H1 (cell line): ENCODE measurements around the gene NEMF. TPM values are rescaled to one million over a fixed set of nuclear protein-coding genes. Genes with fewer than 3 reads are reported as not detected.

Source experiments
- polyA plus RNA-seq, 7 experiments: library from polyadenylated mRNA; depleted of rRNA in 3 of 7; stranded (reverse) in 5 of 7; unstranded in 2 of 7; fragments of >200 nt in 5 of 7; fragments of 200-250 nt in 2 of 7; gene quantifications; 1 replicate in 5 of 7; 2 replicates in 1 of 7; 4 replicates in 1 of 7; pipeline versions ENCODE4 v1.2.1 to v1.2.3, GENCODE V29; 2011 to 2013; ENCODE audit warnings: missing spikeins in 2 of 7, mixed read lengths in 2 of 7
- small RNA-seq: library from polyadenylated mRNA; stranded (forward); fragments of <200 nt; extraction: miRNeasy Mini kit (QIAGEN cat#:217004); gene quantifications from one replicate; pipeline ENCODE3, GENCODE V24; 2013; ENCODE audit not compliant: insufficient read depth
- total RNA-seq: library from RNA; stranded (reverse); fragmentation: NEBNext Ultra II Directional; extraction: Animal tissue kit (Norgen Biotek cat#: 25700); gene quantifications from 2 replicates; pipeline ENCODE4 v1.2.1, GENCODE V29; 2021

The NEMF gene
- total and polyA plus RNA-seq, 2 of the 8 experiments (the other 6 are each of a cell fraction or from before 2014, with no cell fraction given) = 8.3 to 45.5 TPM

Small RNA genes lying within 50 kb of the gene (small RNA-seq; reads per million reads assigned to genes)
- gene RF00019 = not detected
- not detected for gene RN7SL2
- 0.51 reads per million for gene RN7SL3
- not detected for gene RNU6-189P
- gene RNU6-539P = not detected

Other genes with a start within 250 kb of the NEMF start
- gene RPL36AL, start 232.2 kb downstream of the NEMF start, total RNA-seq = 230 and 233 TPM in 2 replicates
- gene RPL36AL, start 232.2 kb downstream of the NEMF start, polyA plus RNA-seq (2011; rRNA removed) = 79.0 and 138 TPM in 2 replicates
- gene MGAT2, start 232.0 kb downstream of the NEMF start, total RNA-seq = 23.7 and 24.5 TPM in 2 replicates
- gene MGAT2, start 232.0 kb downstream of the NEMF start, polyA plus RNA-seq (2011; rRNA removed) = 10.0 and 10.6 TPM in 2 replicates
- gene DNAAF2, start 217.5 kb downstream of the NEMF start, total RNA-seq = 27.5 and 30.0 TPM in 2 replicates
- gene DNAAF2, start 217.5 kb downstream of the NEMF start, polyA plus RNA-seq (2011; rRNA removed) = 12.2 and 13.1 TPM in 2 replicates
- 31.2 and 34.0 TPM in 2 replicates for gene POLE2, start 164.6 kb downstream of the NEMF start, total RNA-seq
- gene POLE2, start 164.6 kb downstream of the NEMF start, polyA plus RNA-seq (2011; rRNA removed) = 24.5 and 41.7 TPM in 2 replicates
- gene KLHDC1, start 159.7 kb downstream of the NEMF start, total RNA-seq = not detected in 2 replicates
- gene KLHDC1, start 159.7 kb downstream of the NEMF start, polyA plus RNA-seq (2011; rRNA removed) = 0.08 TPM in 1 of 2 replicates, not detected in the other
- gene KLHDC2, start 84.6 kb downstream of the NEMF start, total RNA-seq = 43.4 and 47.3 TPM in 2 replicates
- gene KLHDC2, start 84.6 kb downstream of the NEMF start, polyA plus RNA-seq (2011; rRNA removed) = 24.7 and 32.9 TPM in 2 replicates
- 56.7 and 56.9 TPM in 2 replicates for gene ARF6, start 40.3 kb upstream of the NEMF start, total RNA-seq
- 17.2 and 20.8 TPM in 2 replicates for gene ARF6, start 40.3 kb upstream of the NEMF start, polyA plus RNA-seq (2011; rRNA removed)